ENCODE data around the gene PRDM2. TPM values are rescaled to one million over a fixed set of nuclear protein-coding genes. Genes with fewer than 3 reads are reported as not detected.

The PRDM2 gene
- total and polyA plus RNA-seq, 10 donors, result 12.0 to 75.7 (median 57.4) TPM

DNA sequence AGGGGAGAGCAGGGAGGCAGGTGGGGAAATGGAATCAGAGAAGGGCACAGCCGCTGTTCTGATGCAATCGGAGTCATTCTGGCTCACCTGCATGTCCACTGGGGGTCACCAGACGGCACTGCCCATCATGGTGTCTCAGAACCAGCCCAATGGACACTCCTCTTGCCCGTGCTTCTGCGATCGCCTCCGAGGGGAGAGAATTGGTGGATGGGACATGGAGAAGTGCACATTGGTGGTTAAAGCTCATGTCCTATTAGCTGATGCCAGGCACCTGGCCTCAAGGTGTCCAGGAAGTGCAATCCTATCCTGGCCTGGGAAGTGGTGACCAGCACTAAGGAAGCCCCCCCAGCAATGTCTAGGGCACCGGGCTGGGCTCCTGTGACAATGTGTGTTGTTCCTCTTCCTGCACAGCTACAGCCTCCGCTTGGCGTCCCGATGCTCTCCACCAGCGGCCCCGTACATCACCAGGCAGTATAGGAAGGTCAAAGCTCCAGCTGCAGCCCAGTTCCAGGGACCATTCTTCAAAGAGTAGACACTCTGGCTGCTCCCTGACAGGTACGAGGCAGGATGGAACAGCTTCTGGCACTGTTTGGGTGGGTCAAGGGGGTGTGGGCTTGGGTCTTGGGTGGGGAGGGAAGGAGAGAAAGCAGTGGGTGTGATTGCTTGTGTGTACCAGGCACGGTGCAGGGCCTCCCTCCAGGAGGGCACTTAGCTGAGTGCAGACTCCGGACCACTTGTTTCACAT is 116.2 kb downstream of the PRDM2 start:
- peaks cover 0 to 10% (median 5%) of the 10 kb centered on the region in 6 donors for H3K4me1 ChIP-seq
- no peak overlapping the region for H3K4me3 ChIP-seq
- peaks cover 0 to 26% (median 0%) of the 10 kb centered on the region in 7 donors for H3K27me3 ChIP-seq (replicated peaks in 1 of 7)
- peaks cover 0 to 73% (median 8%) of the 10 kb centered on the region in 6 donors for H3K36me3 ChIP-seq
- H3K27ac ChIP-seq, result no peak overlapping the region
- 93 to 98% (median 96%) methylated on average over 15 to 16 of the region's 16 CpGs for WGBS, 5 donors
- no peak for TF ChIP-seq POLR2AphosphoS5 (IDR thresholded peaks at IDR 0.05)
- TF ChIP-seq POLR2A (IDR thresholded peaks at IDR 0.05), result no peak
- TF ChIP-seq, protein P1, sequence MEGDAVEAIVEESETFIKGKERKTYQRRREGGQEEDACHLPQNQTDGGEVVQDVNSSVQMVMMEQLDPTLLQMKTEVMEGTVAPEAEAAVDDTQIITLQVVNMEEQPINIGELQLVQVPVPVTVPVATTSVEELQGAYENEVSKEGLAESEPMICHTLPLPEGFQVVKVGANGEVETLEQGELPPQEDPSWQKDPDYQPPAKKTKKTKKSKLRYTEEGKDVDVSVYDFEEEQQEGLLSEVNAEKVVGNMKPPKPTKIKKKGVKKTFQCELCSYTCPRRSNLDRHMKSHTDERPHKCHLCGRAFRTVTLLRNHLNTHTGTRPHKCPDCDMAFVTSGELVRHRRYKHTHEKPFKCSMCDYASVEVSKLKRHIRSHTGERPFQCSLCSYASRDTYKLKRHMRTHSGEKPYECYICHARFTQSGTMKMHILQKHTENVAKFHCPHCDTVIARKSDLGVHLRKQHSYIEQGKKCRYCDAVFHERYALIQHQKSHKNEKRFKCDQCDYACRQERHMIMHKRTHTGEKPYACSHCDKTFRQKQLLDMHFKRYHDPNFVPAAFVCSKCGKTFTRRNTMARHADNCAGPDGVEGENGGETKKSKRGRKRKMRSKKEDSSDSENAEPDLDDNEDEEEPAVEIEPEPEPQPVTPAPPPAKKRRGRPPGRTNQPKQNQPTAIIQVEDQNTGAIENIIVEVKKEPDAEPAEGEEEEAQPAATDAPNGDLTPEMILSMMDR (IDR thresholded peaks at IDR 0.05 in 8 of 11, conservative IDR thresholded peaks at IDR 0.05 in 3 of 11), result no peak
- DNase-seq, result no peak
- intact Hi-C loops (cut with DNase I; ENCODE audit: low total_unique reads), result no loop called here
- H3K9me3 ChIP-seq, result no peaks in the 10 kb centered on the region

- Histone ChIP-seq H3K4me1 (peaks cover 0 to 7% (median 5%) of the 10 kb centered on the region in 6 donors), H3K27me3 (replicated peaks in 1 of 7) (peaks cover 0 to 26% (median 0%) of the 10 kb centered on the region in 7 donors), H3K4me3 (no peak overlapping the region), H3K9me3 (no peaks in the 10 kb centered on the region), H3K27ac (no peak overlapping the region), H3K36me3 (peaks cover 0 to 90% (median 12%) of the 10 kb centered on the region in 6 donors)
- TF ChIP-seq POLR2A (IDR thresholded peaks at IDR 0.05) (no peak), POLR2AphosphoS5 (IDR thresholded peaks at IDR 0.05) (no peak)
- TF ChIP-seq, protein P1 (IDR thresholded peaks at IDR 0.05 in 8 of 11, conservative IDR thresholded peaks at IDR 0.05 in 3 of 11), result no peak
- intact Hi-C loops (cut with DNase I; ENCODE audit: low total_unique reads), result no loop called here
- no peak for DNase-seq
- WGBS, 5 donors, result 87 to 95% (median 94%) methylated on average over 6 of the region's 6 CpGs
These were observed 117.9 kb downstream of the PRDM2 start for GRCh38 chr1:13817906-13818305.

DNA sequence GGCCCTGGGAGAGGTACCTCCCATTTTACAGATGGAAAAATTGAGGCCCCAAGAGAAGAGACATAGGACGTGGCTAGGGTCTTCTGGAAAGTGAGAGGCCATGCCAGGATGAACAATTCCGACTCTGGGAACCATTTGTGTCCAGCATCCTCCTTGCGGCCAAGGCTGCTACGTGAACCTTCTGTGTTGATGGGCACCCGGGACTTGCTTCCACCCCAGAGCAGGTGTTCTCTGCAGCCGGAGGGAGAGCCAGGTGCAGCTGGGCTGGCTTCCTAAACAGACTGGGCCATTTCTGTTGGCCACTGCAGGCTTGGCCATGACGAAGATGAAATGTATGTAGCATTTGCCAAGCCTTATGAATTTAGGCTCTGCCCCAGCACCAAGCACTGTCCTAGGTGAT is 118.9 kb downstream of the PRDM2 start:
- Histone ChIP-seq H3K4me3 (no peak overlapping the region), H3K36me3 (peaks cover 0 to 99% (median 18%) of the 10 kb centered on the region in 6 donors), H3K27me3 (replicated peaks in 1 of 7) (peaks cover 0 to 27% (median 0%) of the 10 kb centered on the region in 7 donors), H3K9me3 (no peaks in the 10 kb centered on the region), H3K4me1 (no peaks in the 10 kb centered on the region), H3K27ac (no peak overlapping the region)
- WGBS, 5 donors, result 91 to 98% (median 95%) methylated on average over 7 of the region's 7 CpGs
- no peak for DNase-seq
- TF ChIP-seq, protein P1 (IDR thresholded peaks at IDR 0.05 in 8 of 11, conservative IDR thresholded peaks at IDR 0.05 in 3 of 11), result no peak
- no peak for TF ChIP-seq POLR2AphosphoS5 (IDR thresholded peaks at IDR 0.05)
- TF ChIP-seq POLR2A (IDR thresholded peaks at IDR 0.05), result no peak
- intact Hi-C loops (cut with DNase I; ENCODE audit: low total_unique reads), result no loop called here

DNA sequence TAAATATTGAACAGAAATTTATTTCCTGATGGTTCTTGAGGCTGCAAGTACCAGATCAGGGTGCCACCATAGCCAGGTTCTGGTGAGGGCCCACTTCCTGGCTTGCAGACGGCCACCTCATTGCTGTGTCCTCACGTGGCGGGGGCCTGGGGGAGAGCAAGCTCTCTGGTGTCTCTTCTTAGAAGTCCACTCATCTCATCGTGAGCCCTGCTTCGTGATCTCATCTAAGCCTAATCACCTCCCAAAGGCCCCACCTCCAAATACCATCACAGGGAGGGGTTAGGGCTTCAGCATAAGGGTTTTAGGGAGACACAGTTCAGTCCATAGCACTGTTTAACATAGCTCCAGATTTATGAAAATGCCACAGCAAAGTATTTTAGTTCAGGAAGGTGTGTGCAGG is 119.7 kb downstream of the PRDM2 start:
- no peak overlapping the region for H3K4me3 ChIP-seq
- peaks cover 0 to 25% (median 0%) of the 10 kb centered on the region in 7 donors for H3K27me3 ChIP-seq (replicated peaks in 1 of 7)
- WGBS, 5 donors, result 85 to 94% (median 91%) methylated on average over 5 of the region's 5 CpGs
- intact Hi-C loops (cut with DNase I; ENCODE audit: low total_unique reads), result no loop called here
- H3K36me3 ChIP-seq, result peaks cover 0 to 99% (median 18%) of the 10 kb centered on the region in 6 donors
- no peaks in the 10 kb centered on the region for H3K4me1 ChIP-seq
- H3K27ac ChIP-seq, result no peak overlapping the region
- DNase-seq, result no peak
- no peaks in the 10 kb centered on the region for H3K9me3 ChIP-seq
- no peak for TF ChIP-seq POLR2AphosphoS5 (IDR thresholded peaks at IDR 0.05)

Measured in spleen (tissue), 11 donors.